Trophoblast cell (in vitro differentiated cells and primary cell): ENCODE data around the gene MUC5B.

Source experiments
- DNase-seq, 2 donors: peaks; one replicate each; pipeline ENCODE4 v3.0.0-alpha.2; 2016
- H2AFZ ChIP-seq: 2 replicates; pipeline ENCODE4 v1.6.1; 2013; ENCODE audit warnings: low read length, moderate library complexity, mild to moderate bottlenecking; ENCODE audit not compliant: insufficient read depth, poor library complexity
- H2AK5ac ChIP-seq: 2 replicates; pipeline ENCODE4 v1.6.1; 2013; ENCODE audit warnings: mild to moderate bottlenecking, low read length
- H2BK120ac ChIP-seq: 2 replicates; pipeline ENCODE4 v1.6.1; 2013; ENCODE audit warnings: low read length, mild to moderate bottlenecking, moderate library complexity; ENCODE audit not compliant: insufficient read depth, poor library complexity
- H2BK12ac ChIP-seq: 2 replicates; pipeline ENCODE4 v1.6.1; 2013; ENCODE audit warnings: mild to moderate bottlenecking, low read length, moderate library complexity
- H2BK5ac ChIP-seq: 2 replicates; pipeline ENCODE4 v1.6.1; 2013; ENCODE audit warnings: low read length, low read depth, moderate library complexity, mild to moderate bottlenecking; ENCODE audit not compliant: poor library complexity
- H3K14ac ChIP-seq: 2 replicates; pipeline ENCODE4 v1.6.1; 2013; ENCODE audit warnings: mild to moderate bottlenecking, low read length
- H3K18ac ChIP-seq: 2 replicates; pipeline ENCODE4 v1.6.1; 2013; ENCODE audit warnings: mild to moderate bottlenecking, low read length
- H3K23ac ChIP-seq: 2 replicates; pipeline ENCODE4 v1.6.1; 2013; ENCODE audit warnings: low read length
- H3K27ac ChIP-seq: 2 replicates; pipeline ENCODE4 v1.5.1; 2013; ENCODE audit warnings: low read depth, mild to moderate bottlenecking, inconsistent platforms, low read length, moderate library complexity
- H3K27me3 ChIP-seq: 2 replicates; pipeline ENCODE4 v1.6.1; 2013; ENCODE audit warnings: inconsistent platforms, mild to moderate bottlenecking, low read length, moderate library complexity; ENCODE audit not compliant: insufficient read depth
- H3K36me3 ChIP-seq, 2 experiments: 1 replicate in 1 of 2; 2 replicates in 1 of 2; pipeline ENCODE4 v1.6.1; 2013; ENCODE audit warnings: low read length in 2 of 2, mild to moderate bottlenecking in 2 of 2, moderate library complexity in 1 of 2; ENCODE audit not compliant: insufficient read depth in 2 of 2, control insufficient read depth in 1 of 2
- H3K4ac ChIP-seq: 2 replicates; pipeline ENCODE4 v1.6.1; 2013; ENCODE audit warnings: low read depth, mild to moderate bottlenecking, low read length, moderate library complexity
- H3K4me1 ChIP-seq, 2 experiments: 1 replicate in 1 of 2; 2 replicates in 1 of 2; pipeline ENCODE4 v1.6.1; 2013; ENCODE audit warnings: low read length in 2 of 2, mild to moderate bottlenecking in 2 of 2, moderate library complexity in 1 of 2; ENCODE audit not compliant: insufficient read depth in 2 of 2, control insufficient read depth in 1 of 2
- H3K4me2 ChIP-seq: 2 replicates; pipeline ENCODE4 v1.6.1; 2013; ENCODE audit warnings: inconsistent platforms, mild to moderate bottlenecking, low read length, moderate library complexity
- H3K4me3 ChIP-seq: 2 replicates; pipeline ENCODE4 v1.5.1; 2013; ENCODE audit warnings: mild to moderate bottlenecking, low read depth, low read length, inconsistent platforms
- H3K79me1 ChIP-seq: one replicate; pipeline ENCODE4 v1.6.1; 2013; ENCODE audit warnings: low read length
- H3K79me2 ChIP-seq: 2 replicates; pipeline ENCODE4 v1.6.1; 2013; ENCODE audit warnings: low read length, mild to moderate bottlenecking; ENCODE audit not compliant: control insufficient read depth, insufficient read depth, poor library complexity
- H3K9ac ChIP-seq: 2 replicates; pipeline ENCODE4 v1.6.1; 2013; ENCODE audit warnings: mild to moderate bottlenecking, low read length
- H3K9me3 ChIP-seq: 2 replicates; pipeline ENCODE4 v1.6.1; 2013; ENCODE audit warnings: low read depth, mild to moderate bottlenecking, control low read depth, inconsistent platforms, low read length; ENCODE audit not compliant: insufficient read depth
- H4K12ac ChIP-seq: 2 replicates; pipeline ENCODE4 v1.6.1; 2013; ENCODE audit warnings: low read depth, mild to moderate bottlenecking, low read length, moderate library complexity
- H4K8ac ChIP-seq: 2 replicates; pipeline ENCODE4 v1.6.1; 2013; ENCODE audit warnings: low read depth, mild to moderate bottlenecking, low read length, moderate library complexity
- H4K91ac ChIP-seq: one replicate; pipeline ENCODE4 v1.6.1; 2013; ENCODE audit warnings: low read depth, mild to moderate bottlenecking, low read length, moderate library complexity
- WGBS: extraction: QIAGEN DNeasy Blood & Tissue Kit; methylation state at CpG from one replicate; pipeline ENCODE4 v1.1.7; 2013; ENCODE audit warnings: missing lambda C conversion rate; ENCODE audit not compliant: insufficient read length, insufficient coverage; ENCODE audit errors: extremely low coverage; 5-methylcytosine and 5-hydroxymethylcytosine counted together

MUC5B gene

GRCh38 chr11:1267441-1268100 lies 44.7 kb downstream of the MUC5B start:
- Histone ChIP-seq H3K9me3 (peaks cover 6% of the 10 kb centered on the region), H3K4ac (no peak overlapping the region), H2BK12ac (no peak overlapping the region), H3K27ac (no peak overlapping the region), H3K18ac (no peak overlapping the region), H2BK120ac (no peak overlapping the region), H3K36me3 (no peaks in the 10 kb centered on the region), H3K9ac (no peak overlapping the region), H2AFZ (no peak overlapping the region), H3K14ac (no peak overlapping the region), H3K4me1 (peaks cover 0 to 4% of the 10 kb centered on the region in 2 experiments), H3K79me2 (no peaks in the 10 kb centered on the region), H3K4me2 (no peak overlapping the region), H2BK5ac (no peak overlapping the region), H3K4me3 (no peak overlapping the region), H2AK5ac (no peak overlapping the region), H4K8ac (no peak overlapping the region), H3K27me3 (no peaks in the 10 kb centered on the region), H3K79me1 (no peaks in the 10 kb centered on the region), H4K12ac (no peak overlapping the region), H4K91ac (no peak overlapping the region), H3K23ac (no peak overlapping the region)
- WGBS = no CpG with 5 or more reads among the region's 9 CpGs
- DNase-seq = no peak

GRCh38 chr11:1269957-1270356 lies 47.1 kb downstream of the MUC5B start:
- Histone ChIP-seq H3K4ac (no peak overlapping the region), H3K36me3 (peaks cover under 1 to 5% of the 10 kb centered on the region in 2 experiments), H3K27me3 (no peaks in the 10 kb centered on the region), H3K14ac (no peak overlapping the region), H2AFZ (no peak overlapping the region), H3K4me2 (no peak overlapping the region), H3K18ac (no peak overlapping the region), H2BK5ac (no peak overlapping the region), H3K4me1 (no peaks in the 10 kb centered on the region), H2BK12ac (no peak overlapping the region), H3K4me3 (no peak overlapping the region), H3K79me2 (no peaks in the 10 kb centered on the region), H2AK5ac (no peak overlapping the region), H3K9me3 (peaks cover 6% of the 10 kb centered on the region), H4K8ac (no peak overlapping the region), H3K79me1 (no peaks in the 10 kb centered on the region), H3K9ac (no peak overlapping the region), H3K23ac (no peak overlapping the region), H4K91ac (no peak overlapping the region), H2BK120ac (no peak overlapping the region), H3K27ac (no peak overlapping the region), H4K12ac (no peak overlapping the region)
- DNase-seq = no peak
- WGBS = no CpG with 5 or more reads among the region's 5 CpGs

GRCh38 chr11:1270476-1270875 lies 47.6 kb downstream of the MUC5B start:
- no peak overlapping the region for H3K4me2 ChIP-seq
- H4K8ac ChIP-seq = no peak overlapping the region
- peaks cover 3% of the 10 kb centered on the region for H3K9me3 ChIP-seq
- H3K27me3 ChIP-seq = no peaks in the 10 kb centered on the region
- H3K4ac ChIP-seq = no peak overlapping the region
- no peak overlapping the region for H3K23ac ChIP-seq
- H3K9ac ChIP-seq = no peak overlapping the region
- H3K79me2 ChIP-seq = no peaks in the 10 kb centered on the region
- no peak overlapping the region for H2AK5ac ChIP-seq
- WGBS = no CpG with 5 or more reads among the region's 10 CpGs
- H2AFZ ChIP-seq = no peak overlapping the region
- DNase-seq = no peak
- H3K27ac ChIP-seq = no peak overlapping the region
- no peak overlapping the region for H2BK12ac ChIP-seq
- no peak overlapping the region for H2BK5ac ChIP-seq
- no peak overlapping the region for H2BK120ac ChIP-seq
- H3K4me1 ChIP-seq = no peaks in the 10 kb centered on the region
- peaks cover 4 to 10% of the 10 kb centered on the region in 2 experiments for H3K36me3 ChIP-seq
- no peak overlapping the region for H3K4me3 ChIP-seq
- no peaks in the 10 kb centered on the region for H3K79me1 ChIP-seq
- H4K91ac ChIP-seq = no peak overlapping the region
- no peak overlapping the region for H4K12ac ChIP-seq
- H3K14ac ChIP-seq = no peak overlapping the region
- H3K18ac ChIP-seq = no peak overlapping the region

GRCh38 chr11:1271002-1271401 lies 48.1 kb downstream of the MUC5B start:
- H3K36me3 ChIP-seq = peaks cover 8 to 13% of the 10 kb centered on the region in 2 experiments
- no peak overlapping the region for H2BK12ac ChIP-seq
- no peaks in the 10 kb centered on the region for H3K79me2 ChIP-seq
- no peak overlapping the region for H4K91ac ChIP-seq
- H3K4me2 ChIP-seq = no peak overlapping the region
- H3K9me3 ChIP-seq = no peaks in the 10 kb centered on the region
- no CpG with 5 or more reads among the region's 13 CpGs for WGBS
- H3K4me1 ChIP-seq = no peaks in the 10 kb centered on the region
- H2AFZ ChIP-seq = no peak overlapping the region
- H3K27me3 ChIP-seq = no peaks in the 10 kb centered on the region
- H4K8ac ChIP-seq = no peak overlapping the region
- no peak overlapping the region for H2AK5ac ChIP-seq
- H2BK5ac ChIP-seq = no peak overlapping the region
- H3K27ac ChIP-seq = no peak overlapping the region
- DNase-seq = no peak
- H3K18ac ChIP-seq = no peak overlapping the region
- no peak overlapping the region for H4K12ac ChIP-seq
- no peak overlapping the region for H2BK120ac ChIP-seq
- no peaks in the 10 kb centered on the region for H3K79me1 ChIP-seq
- H3K14ac ChIP-seq = no peak overlapping the region
- H3K4ac ChIP-seq = no peak overlapping the region
- H3K23ac ChIP-seq = no peak overlapping the region
- no peak overlapping the region for H3K4me3 ChIP-seq
- no peak overlapping the region for H3K9ac ChIP-seq
